B cell (primary cell): Measurements from ENCODE around the gene LRRC8B. TPM values are rescaled to one million over a fixed set of nuclear protein-coding genes. Genes with fewer than 3 reads are reported as not detected.

ENCODE experiments used
- ATAC-seq: fragments of 200-7000 bp; cut with Tn5 transposase; one replicate; pipeline ENCODE4 v1.10.0; 2021; ENCODE audit warnings: low read depth, mild to moderate bottlenecking, moderate number of reproducible peaks, moderate library complexity
- CTCF ChIA-PET: fragments of 350-600 bp; sonication (Branson Sonifier 250); formaldehyde crosslinking; loops from one replicate; lab custom pipeline; 2021; ENCODE audit warnings: antibody characterized with exemption, inconsistent platforms; lab: Charles Lee
- POLR2A ChIA-PET: fragments of 350-600 bp; sonication (Branson Sonifier 250); formaldehyde crosslinking; loops from one replicate; lab custom pipeline; 2021; ENCODE audit warnings: antibody characterized with exemption; lab: Charles Lee
- DNase-seq: peaks from one replicate; pipeline ENCODE4 v3.0.0; 2013
- H2AFZ ChIP-seq: 2 replicates; pipeline ENCODE4 v1.6.1; 2012; ENCODE audit warnings: mild to moderate bottlenecking, low read depth, low read length; ENCODE audit not compliant: insufficient read depth, poor library complexity, severe bottlenecking
- H3K27ac ChIP-seq, 2 donors: 1 replicate in 1 of 2; 2 replicates in 1 of 2; pipeline ENCODE4 v1.5.1; 2012 to 2013; ENCODE audit warnings: low read length in 2 of 2, mild to moderate bottlenecking in 2 of 2, moderate library complexity in 1 of 2
- H3K27me3 ChIP-seq, 4 experiments: fragments of 200-600 bp in 1 of 4; sonication (generic) in 1 of 4; replicated peaks in 1 of 4; 1 replicate in 2 of 4; 2 replicates in 2 of 4; pipeline versions ENCODE4 v1.6.1 to v1.7.0; 2013 to 2016; ENCODE audit warnings: low read length in 3 of 4, mild to moderate bottlenecking in 2 of 4, mixed read lengths in 1 of 4, moderate library complexity in 1 of 4; ENCODE audit not compliant: insufficient read depth in 4 of 4, control insufficient read depth in 3 of 4; ENCODE audit errors: control extremely low read depth in 1 of 4
- H3K36me3 ChIP-seq, 2 experiments: replicated peaks in 1 of 2; 1 replicate in 1 of 2; 2 replicates in 1 of 2; pipeline versions ENCODE4 v1.6.1 to v1.7.1; 2013; ENCODE audit warnings: low read length in 1 of 2; ENCODE audit not compliant: insufficient read depth in 2 of 2, control insufficient read depth in 1 of 2; ENCODE audit errors: control extremely low read depth in 1 of 2, extremely low read depth in 1 of 2
- H3K4me1 ChIP-seq, 2 donors: fragments of 200-600 bp in 1 of 2; sonication (generic) in 1 of 2; 1 replicate in 1 of 2; 2 replicates in 1 of 2; pipeline versions ENCODE4 v1.5.1 to v1.6.1; 2013 to 2017; ENCODE audit warnings: low read length in 2 of 2; ENCODE audit not compliant: control insufficient read depth in 2 of 2, insufficient read depth in 2 of 2
- H3K4me2 ChIP-seq: replicated peaks from 2 replicates; pipeline ENCODE3; 2012; ENCODE audit warnings: mild to moderate bottlenecking, low read depth, low read length; ENCODE audit not compliant: poor library complexity, severe bottlenecking
- H3K4me3 ChIP-seq, 5 experiments: fragments of 200-600 bp in 1 of 5; sonication (generic) in 1 of 5; 1 replicate in 3 of 5; 2 replicates in 2 of 5; pipeline versions ENCODE4 v1.5.1 to v1.7.0; 2011 to 2016; ENCODE audit warnings: low read length in 4 of 5, mild to moderate bottlenecking in 4 of 5, low read depth in 2 of 5, control low read depth in 1 of 5, moderate library complexity in 1 of 5; ENCODE audit not compliant: insufficient read depth in 1 of 5; ENCODE audit errors: control extremely low read depth in 1 of 5, extremely low read depth in 1 of 5
- H3K79me2 ChIP-seq: fragments of 200-600 bp; sonication (generic); one replicate; pipeline ENCODE4 v1.6.0; 2016; ENCODE audit warnings: low read length; ENCODE audit not compliant: control insufficient read depth, insufficient read depth
- H3K9ac ChIP-seq: fragments of 200-600 bp; sonication (generic); 2 replicates; pipeline ENCODE4 v1.6.1; 2017; ENCODE audit warnings: mild to moderate bottlenecking, low read length, moderate library complexity
- H3K9me3 ChIP-seq, 3 donors: one replicate each; pipeline versions ENCODE4 v1.6.1 to v1.7.1; 2013; ENCODE audit warnings: low read length in 2 of 3; ENCODE audit not compliant: control insufficient read depth in 2 of 3, insufficient read depth in 1 of 3; ENCODE audit errors: control extremely low read depth in 1 of 3
- H4K20me1 ChIP-seq: 2 replicates; pipeline ENCODE4 v1.6.0; 2012; ENCODE audit warnings: mild to moderate bottlenecking, low read length; ENCODE audit not compliant: insufficient read depth, control insufficient read depth, poor library complexity, severe bottlenecking
- H3K27ac Mint-ChIP-seq: one replicate; pipeline ENCODE4 v1.8.0; 2021; ENCODE audit warnings: mixed read lengths
- H3K27me3 Mint-ChIP-seq: one replicate; pipeline ENCODE4 v1.8.0; 2021; ENCODE audit warnings: mixed read lengths
- H3K4me1 Mint-ChIP-seq: one replicate; pipeline ENCODE4 v1.8.0; 2021; ENCODE audit warnings: mixed read lengths
- H3K4me3 Mint-ChIP-seq: one replicate; pipeline ENCODE4 v1.8.0; 2021; ENCODE audit warnings: mixed read lengths
- H3K9me3 Mint-ChIP-seq: one replicate; pipeline ENCODE4 v1.8.0; 2022; ENCODE audit warnings: mixed read lengths; ENCODE audit not compliant: insufficient read depth
- EZH2 ChIP-seq: IDR thresholded peaks from 2 replicates; pipeline ENCODE4 v1.6.1; 2012; ENCODE audit warnings: borderline replicate concordance, low read depth, mild to moderate bottlenecking, moderate library complexity, low read length; ENCODE audit not compliant: insufficient read depth, poor library complexity, severe bottlenecking
- WGBS: methylation state at CpG from one replicate; pipeline ENCODE4 v1.1.5; 2013; ENCODE audit warnings: missing lambda C conversion rate; ENCODE audit not compliant: insufficient coverage; 5-methylcytosine and 5-hydroxymethylcytosine counted together
- intact Hi-C: fragments of 100-400 bp; cut with micrococcal nuclease; formaldehyde crosslinking; loops from one replicate; pipeline ENCODE4 v1.10.0; 2022
- polyA plus RNA-seq: library from polyadenylated mRNA; depleted of rRNA; stranded (reverse); fragments of >200 nt; gene quantifications from 2 replicates; pipeline ENCODE4 v1.2.3, GENCODE V29; 2012
- total RNA-seq, 2 donors: library from RNA; stranded (reverse); fragments of 120-200 nt in 1 of 2; gene quantifications; 1 replicate in 1 of 2; 2 replicates in 1 of 2; pipeline versions ENCODE4 v1.2.3 to v1.2.4, GENCODE V29; 2013 to 2022
- TF ChIP-seq, protein P1 (sequence below): fragments of 200-600 bp; IDR thresholded peaks from one replicate; pipeline ENCODE4 v1.8.0; 2022; ENCODE audit warnings: antibody characterized with exemption, mild to moderate bottlenecking

LRRC8B gene
- total and polyA plus RNA-seq, 2 donors (not counting 1 experiment from before 2014, with no cell fraction given), result 2.2 to 9.9 TPM

DNA sequence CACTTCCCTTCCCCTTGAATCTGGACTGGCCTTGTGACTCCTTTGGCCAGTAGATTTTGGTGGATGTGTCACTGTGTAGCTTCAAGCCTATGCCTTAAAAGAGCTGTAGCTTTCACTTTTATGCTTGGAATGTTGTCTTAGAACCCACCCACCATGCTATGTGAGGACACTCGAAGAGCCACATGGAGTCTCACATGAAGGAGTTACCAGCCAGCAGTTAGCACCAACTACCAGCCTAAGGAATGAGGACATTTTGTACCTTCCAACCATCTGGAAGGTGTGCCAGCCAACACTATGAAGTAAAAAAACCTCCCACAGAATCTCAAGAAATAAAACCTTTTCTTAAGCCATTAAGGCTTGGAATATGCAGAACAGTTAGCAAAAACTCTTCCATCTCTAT, 50.6 kb downstream of the LRRC8B start:
- CTCF ChIA-PET, result interaction anchor here (1.1 to 1.8 kb wide), 2 partner anchors 58 to 92 kb away, joined by 4 read pairs; no protein-coding TSS in a partner anchor
- intact Hi-C loops, result no loop called here

GRCh38 chr1:89576013-89576412, 51.4 kb downstream of the LRRC8B start:
- Histone ChIP-seq H4K20me1 (no peaks in the 10 kb centered on the region), H3K4me3 (no peak overlapping the region), H3K9me3 (no peaks in the 10 kb centered on the region), H3K9ac (no peak overlapping the region), H3K27ac (no peak overlapping the region), H2AFZ (no peak overlapping the region), H3K79me2 (peaks cover 14% of the 10 kb centered on the region), H3K36me3 (peaks cover 13 to 17% of the 10 kb centered on the region in 2 experiments), H3K27me3 (no peaks in the 10 kb centered on the region), H3K4me2 (no peak overlapping the region), H3K4me1 (peaks cover 4 to 9% of the 10 kb centered on the region in 2 donors)
- ATAC-seq (no peak), DNase-seq (no peak)
- H3K9me3 Mint-ChIP-seq, result no peaks in the 10 kb centered on the region
- intact Hi-C loops, result no loop called here
- H3K4me1 Mint-ChIP-seq, result peaks cover 20% of the 10 kb centered on the region
- no peaks in the 10 kb centered on the region for H3K27me3 Mint-ChIP-seq
- H3K27ac Mint-ChIP-seq, result no peak overlapping the region
- CTCF ChIA-PET, result no interaction called here
- TF ChIP-seq EZH2, result no peak
- POLR2A ChIA-PET, result no interaction called here
- no CpG with 5 or more reads among the region's 3 CpGs for WGBS
- H3K4me3 Mint-ChIP-seq, result no peak overlapping the region

More for the DNA sequence above, 50.6 kb downstream of the LRRC8B start:
- Histone ChIP-seq H3K4me1 (peaks cover 4 to 11% of the 10 kb centered on the region in 2 donors), H3K36me3 (peaks cover 12 to 15% of the 10 kb centered on the region in 2 experiments), H3K4me3 (no peak overlapping the region), H3K9ac (no peak overlapping the region), H2AFZ (no peak overlapping the region), H3K27me3 (no peaks in the 10 kb centered on the region), H3K4me2 (no peak overlapping the region), H4K20me1 (no peaks in the 10 kb centered on the region), H3K27ac (no peak overlapping the region), H3K79me2 (peaks cover 17% of the 10 kb centered on the region), H3K9me3 (peaks cover 0 to under 1% (median 0%) of the 10 kb centered on the region in 3 donors)
- H3K4me3 Mint-ChIP-seq, result no peak overlapping the region
- TF ChIP-seq EZH2, result no peak
- TF ChIP-seq, protein P1, sequence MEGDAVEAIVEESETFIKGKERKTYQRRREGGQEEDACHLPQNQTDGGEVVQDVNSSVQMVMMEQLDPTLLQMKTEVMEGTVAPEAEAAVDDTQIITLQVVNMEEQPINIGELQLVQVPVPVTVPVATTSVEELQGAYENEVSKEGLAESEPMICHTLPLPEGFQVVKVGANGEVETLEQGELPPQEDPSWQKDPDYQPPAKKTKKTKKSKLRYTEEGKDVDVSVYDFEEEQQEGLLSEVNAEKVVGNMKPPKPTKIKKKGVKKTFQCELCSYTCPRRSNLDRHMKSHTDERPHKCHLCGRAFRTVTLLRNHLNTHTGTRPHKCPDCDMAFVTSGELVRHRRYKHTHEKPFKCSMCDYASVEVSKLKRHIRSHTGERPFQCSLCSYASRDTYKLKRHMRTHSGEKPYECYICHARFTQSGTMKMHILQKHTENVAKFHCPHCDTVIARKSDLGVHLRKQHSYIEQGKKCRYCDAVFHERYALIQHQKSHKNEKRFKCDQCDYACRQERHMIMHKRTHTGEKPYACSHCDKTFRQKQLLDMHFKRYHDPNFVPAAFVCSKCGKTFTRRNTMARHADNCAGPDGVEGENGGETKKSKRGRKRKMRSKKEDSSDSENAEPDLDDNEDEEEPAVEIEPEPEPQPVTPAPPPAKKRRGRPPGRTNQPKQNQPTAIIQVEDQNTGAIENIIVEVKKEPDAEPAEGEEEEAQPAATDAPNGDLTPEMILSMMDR, result no peak
- no peaks in the 10 kb centered on the region for H3K9me3 Mint-ChIP-seq
- POLR2A ChIA-PET, result no interaction called here
- 100% methylated on average over 1 of the region's 1 CpG for WGBS
- ATAC-seq (no peak), DNase-seq (no peak)
- H3K27ac Mint-ChIP-seq, result no peak overlapping the region
- no peaks in the 10 kb centered on the region for H3K27me3 Mint-ChIP-seq
- H3K4me1 Mint-ChIP-seq, result peaks cover 28% of the 10 kb centered on the region
